Myocyte (in vitro differentiated cells): ENCODE measurements around the gene DUXA. TPM values are rescaled to one million over a fixed set of nuclear protein-coding genes. Genes with fewer than 3 reads are reported as not detected.
A peak's percentile ranks its signal among the peaks of the same experiment; 100 is the strongest.
"Not testable (repeated sequence)": the region's sequence is repeated elsewhere in the genome, so short reads cannot be mapped to it uniquely, and the experiment has no call there.

Source experiments
- DNase-seq: peaks from one replicate; pipeline ENCODE4 v3.0.0-alpha.2; 2012; ENCODE audit warnings: low read depth
- polyA plus RNA-seq: library from polyadenylated mRNA; unstranded; fragments of >200 nt; gene quantifications from one replicate; pipeline ENCODE4 v1.2.1, GENCODE V29; 2012; ENCODE audit warnings: missing spikeins
- total RNA-seq: library from RNA; depleted of rRNA; stranded (reverse); fragments of >200 nt; gene quantifications from 2 replicates; pipeline ENCODE4 v1.2.3, GENCODE V29; 2014

Gene DUXA
- not detected in 2 replicates for total RNA-seq
- polyA plus RNA-seq = not detected

DNA sequence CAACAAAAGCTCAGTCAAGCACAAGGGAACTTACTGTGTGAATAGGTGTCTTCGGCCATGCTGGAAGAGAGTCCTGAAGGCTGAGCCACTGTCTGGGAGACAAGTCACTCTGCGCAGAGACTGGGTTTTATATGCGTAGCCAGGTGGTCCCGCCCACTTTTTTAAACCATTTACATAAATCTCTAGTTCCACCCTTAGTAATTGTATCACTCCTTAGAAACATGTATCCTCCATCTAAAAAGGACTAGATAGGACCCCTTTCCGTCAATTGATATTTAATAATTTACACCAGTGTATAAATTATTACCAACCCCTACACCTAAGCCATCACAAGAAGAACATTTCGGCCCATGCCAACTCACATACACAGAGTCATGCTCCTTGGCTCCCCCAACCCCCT lies at the start of gene DUXA:
TSS of gene DUXA (minus strand) at position 101 of the 400 bp plus-strand sequence. CDS start at position 59, 42 bp downstream.
- DNase-seq = no peak

DNA sequence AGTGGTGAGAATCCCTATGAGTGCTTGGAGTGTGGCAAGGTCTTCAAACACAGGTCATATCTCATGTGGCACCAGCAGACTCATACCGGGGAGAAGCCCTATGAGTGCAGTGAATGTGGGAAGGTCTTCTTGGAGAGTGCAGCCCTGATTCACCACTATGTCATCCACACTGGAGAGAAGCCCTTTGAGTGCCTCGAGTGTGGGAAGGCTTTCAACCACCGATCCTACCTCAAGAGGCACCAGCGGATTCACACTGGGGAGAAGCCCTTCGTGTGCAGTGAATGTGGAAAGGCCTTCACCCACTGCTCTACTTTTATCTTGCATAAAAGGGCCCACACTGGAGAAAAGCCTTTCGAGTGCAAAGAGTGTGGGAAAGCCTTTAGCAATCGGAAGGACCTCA lies 44.8 kb upstream of the DUXA start:
- no peak for DNase-seq

DNA sequence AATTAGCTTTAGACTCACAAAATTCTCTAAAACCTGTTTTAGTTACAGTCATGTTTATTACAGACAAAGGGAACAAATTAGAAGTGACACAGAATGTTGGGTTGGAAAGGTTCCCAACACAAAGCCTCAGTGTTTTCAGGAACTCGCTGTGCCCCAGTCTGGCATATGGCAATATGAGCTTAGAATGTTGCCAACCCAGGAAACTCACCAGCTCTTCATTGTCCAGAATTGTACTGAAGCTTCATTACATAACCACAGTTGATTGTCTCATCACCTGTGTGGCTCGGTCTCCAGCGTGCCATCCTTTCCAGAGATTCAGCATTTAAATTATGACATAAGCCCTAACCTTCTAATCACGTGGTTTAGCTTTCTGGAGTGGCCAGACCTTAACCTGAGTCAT lies 43.1 kb upstream of the DUXA start:
- no peak for DNase-seq

DNA sequence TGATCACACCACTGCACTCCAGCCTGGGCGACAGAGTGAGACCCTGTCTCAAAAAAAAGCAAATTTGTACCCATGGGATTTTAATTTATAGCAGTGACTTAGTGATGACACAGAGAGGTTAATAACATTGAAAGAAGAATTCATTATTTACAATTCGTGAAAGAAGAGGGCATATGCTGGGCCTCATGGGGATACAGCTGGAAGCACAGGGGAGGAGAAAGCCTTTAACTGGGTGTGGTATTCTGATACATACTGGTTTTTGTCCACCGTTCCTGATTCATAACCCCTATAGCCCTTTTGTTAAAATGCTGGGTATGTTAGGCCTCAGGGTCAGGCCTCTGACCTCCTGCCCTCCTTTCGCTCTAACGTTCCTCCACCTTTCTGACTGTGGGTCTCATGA lies 34.9 kb upstream of the DUXA start:
- DNase-seq = no peak

- not testable (repeated sequence) for DNase-seq
These were observed 30.6 kb upstream of the DUXA start for GRCh38 chr19:57197874-57198273.

DNA sequence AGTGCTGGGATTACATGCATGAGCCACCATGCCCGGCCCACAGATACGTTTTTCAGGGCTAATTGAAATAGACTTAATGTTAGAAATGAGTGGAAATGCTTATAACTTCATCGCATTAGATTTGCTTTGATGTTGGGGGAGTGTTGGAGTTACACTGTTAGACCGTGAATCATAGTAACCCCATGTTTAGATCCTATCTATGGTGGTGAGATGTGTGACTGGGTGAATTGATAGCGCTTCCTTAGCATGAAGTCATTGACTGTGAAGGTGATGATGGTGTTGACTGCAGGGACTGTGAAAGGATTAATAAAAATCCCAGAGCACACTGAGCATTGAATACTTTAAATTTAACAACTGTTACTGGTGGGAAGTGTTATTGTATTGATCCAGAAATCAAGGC lies 25.7 kb upstream of the DUXA start:
- DNase-seq = no peak

DNA sequence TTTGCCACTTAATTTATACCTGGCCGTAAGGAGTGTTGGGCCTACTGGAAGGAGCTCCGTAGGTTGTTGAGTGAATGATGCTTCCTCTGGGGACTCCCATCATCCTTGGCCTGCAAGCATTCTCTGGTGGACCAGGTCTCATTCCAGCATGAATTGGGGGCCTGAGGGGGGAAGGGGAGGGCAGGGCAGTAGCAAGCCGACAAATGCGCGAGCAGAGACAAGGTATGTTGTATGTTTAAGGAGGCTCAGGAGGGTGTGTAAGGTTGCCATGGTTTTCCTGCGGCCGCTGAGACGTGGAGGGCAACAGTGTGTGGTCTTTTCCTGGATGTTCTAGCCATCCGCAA lies 24.8 kb upstream of the DUXA start:
- no peak for DNase-seq

DNA sequence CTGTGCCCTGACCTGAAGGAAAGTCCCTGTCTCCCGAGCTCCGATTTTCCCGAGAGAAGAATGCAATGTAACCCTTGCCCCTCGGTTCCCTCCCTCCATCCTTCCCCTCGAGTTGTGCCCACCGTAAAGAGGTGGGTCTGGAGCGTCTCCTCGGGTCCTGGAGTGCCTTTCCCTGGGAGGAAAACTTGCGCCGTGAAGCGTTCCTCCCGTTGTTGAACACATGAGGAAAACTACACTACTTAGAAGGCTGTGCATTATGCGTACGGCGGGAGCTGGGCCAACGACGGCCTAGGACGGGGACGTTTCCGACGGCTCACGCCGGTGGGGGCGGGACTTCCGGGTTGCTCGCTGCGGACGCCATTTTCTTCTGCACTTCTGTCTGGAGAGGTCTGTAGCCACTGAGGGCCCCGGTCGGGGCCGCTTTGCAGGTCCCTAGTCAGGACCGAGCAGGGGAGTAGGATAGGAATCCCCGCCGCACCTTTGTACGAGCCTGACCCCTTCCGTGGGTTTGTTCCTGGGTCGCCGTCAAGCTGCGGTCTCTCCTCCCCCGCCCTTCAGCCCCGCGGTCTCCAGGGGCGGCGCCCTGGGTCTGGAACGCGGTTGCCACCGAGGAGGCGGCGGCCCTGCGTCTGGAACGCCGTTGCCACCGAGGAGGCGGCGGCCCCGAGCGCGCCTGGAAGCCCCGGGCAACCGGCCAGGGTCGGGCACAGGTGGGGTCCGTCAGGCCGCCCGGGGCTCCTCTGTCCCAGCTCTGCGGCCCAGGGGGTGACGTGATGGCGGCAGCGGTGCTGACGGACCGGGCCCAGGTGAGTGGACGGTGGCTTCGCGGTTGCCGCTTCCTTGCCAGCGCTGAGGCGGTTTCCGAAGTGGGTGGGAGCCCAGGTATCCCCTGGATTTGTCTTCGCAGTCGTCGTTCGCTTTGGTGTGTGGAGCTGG lies 24.1 kb upstream of the DUXA start, which contains the start of gene ZNF264:
TSS of gene ZNF264 (plus strand) at position 360 of the 936 bp plus-strand sequence. CDS start at position 774, 414 bp downstream.
- peak; percentile 88 for DNase-seq

GRCh38 chr19:57190301-57190700 lies 23.0 kb upstream of the DUXA start:
- no peak for DNase-seq

DNA sequence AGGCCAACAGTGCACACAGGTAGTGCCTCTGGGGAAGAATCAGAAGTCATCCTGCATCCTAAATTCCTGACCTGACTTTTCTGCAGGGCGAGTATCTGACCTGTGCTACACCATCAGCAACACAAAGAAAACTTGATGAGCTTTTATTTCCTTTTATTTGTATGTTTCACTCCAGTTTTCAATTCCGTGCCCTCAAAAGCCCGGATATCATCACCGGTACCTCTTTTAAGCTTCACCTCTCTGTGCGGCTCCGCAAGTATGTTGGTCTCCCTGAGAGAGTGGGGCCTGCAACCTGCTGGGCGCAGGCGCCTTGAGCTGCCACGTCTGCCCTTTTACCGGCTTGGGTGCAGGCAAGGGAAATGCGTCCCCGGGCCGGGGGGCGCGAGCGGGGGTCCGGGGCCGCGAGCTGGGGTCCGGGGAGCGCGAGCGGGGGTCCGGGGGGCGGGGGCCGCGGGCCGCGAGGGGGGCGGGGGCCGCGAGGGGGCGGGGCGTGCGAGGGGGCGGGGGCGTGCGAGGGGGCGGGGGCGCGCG lies 4.3 kb upstream of the DUXA start:
- DNase-seq = peak; percentile 9

DNA sequence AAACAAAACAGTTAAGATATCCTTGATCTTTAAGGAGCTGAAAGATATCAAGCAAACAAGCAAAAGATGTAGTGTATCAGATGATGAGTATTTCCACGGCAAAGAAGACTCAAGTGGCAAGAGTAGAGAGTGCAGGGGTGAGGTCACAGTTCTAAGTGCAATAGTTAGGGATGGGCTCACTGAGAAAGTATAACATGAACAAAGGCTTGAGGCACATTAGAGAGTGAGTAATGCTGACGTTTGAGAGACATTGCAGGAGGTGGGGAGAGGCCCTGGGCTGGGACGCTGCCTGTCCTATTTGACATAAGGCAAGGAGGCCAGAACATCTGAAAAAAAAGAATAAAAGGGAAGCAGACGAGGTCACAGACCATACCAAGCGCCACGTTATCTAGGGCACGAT lies 1.4 kb downstream of the DUXA start:
- DNase-seq = no peak

DNA sequence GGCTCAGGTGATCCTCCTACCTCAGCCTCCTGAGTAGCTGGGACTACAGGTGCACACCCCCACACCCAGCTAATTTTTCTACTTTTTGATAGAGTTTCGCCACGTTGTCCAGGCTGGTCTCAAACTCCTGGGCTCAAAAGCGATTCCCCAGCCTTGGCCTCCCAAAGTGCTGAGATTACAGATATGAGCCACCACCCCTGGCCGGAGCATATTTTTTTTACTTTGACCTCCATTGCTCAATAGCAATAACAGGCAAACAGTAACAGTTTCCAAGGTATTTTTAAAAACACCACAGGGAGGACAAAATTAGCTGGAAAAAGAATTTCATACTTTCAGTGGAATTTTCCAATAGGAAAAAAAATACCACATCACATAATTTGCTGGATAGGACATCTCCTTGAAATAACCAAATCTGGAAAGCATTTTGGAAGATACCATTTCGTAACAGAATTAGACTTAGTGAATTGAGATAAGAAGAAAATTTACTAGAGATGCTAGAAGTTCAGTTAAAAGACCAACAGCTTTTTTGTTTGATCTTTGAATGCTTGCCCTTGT lies 5.2 kb downstream of the DUXA start:
- DNase-seq = no peak

DNA sequence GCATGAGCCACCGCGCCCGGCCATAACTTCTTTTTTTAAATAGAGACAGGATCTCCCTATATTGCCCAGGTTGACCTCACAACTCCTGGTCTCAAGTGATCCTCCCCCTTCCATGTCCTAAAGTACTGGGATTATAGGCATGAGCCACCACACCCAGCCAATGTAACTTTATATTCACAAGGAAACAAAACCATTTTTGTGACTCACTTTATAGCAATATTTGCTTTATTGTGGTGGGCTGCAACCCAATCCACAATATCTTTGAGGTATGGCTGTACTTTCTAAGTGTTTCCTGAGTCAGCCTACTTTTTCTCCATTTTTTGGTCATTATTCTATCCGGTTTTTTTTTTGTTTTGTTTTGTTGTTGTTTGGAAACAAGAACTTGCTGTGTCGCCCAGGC lies 14.4 kb downstream of the DUXA start:
- no peak for DNase-seq

DNA sequence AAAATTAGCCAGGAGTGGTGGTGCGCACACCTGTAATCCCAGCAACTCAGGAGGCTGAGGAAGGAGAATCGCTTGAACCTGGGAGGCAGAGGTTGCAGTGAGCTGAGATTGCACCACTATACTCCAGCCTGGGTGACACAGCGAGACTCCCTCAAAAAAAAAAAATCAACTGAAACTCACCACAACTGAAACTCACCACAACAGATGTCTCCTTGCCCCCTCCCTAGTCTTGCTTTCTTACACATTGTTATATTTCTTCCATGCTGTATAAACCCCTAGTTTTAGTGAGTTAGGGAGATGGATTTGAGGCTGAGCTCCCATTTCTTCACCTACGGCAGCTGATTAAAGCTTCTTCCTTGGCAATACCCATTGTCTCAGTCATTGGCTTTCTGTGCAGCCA lies 25.6 kb downstream of the DUXA start:
- no peak for DNase-seq

GRCh38 chr19:57135797-57136196 lies 31.5 kb downstream of the DUXA start:
- no peak for DNase-seq

- DNase-seq = not testable (repeated sequence)
These were observed 39.9 kb downstream of the DUXA start for GRCh38 chr19:57127403-57127802.

GRCh38 chr19:57123882-57124281 lies 43.4 kb downstream of the DUXA start:
- DNase-seq = no peak

GRCh38 chr19:57118848-57119247 lies 48.4 kb downstream of the DUXA start:
- no peak for DNase-seq

GRCh38 chr19:57113501-57113900 lies 53.8 kb downstream of the DUXA start:
- DNase-seq = not testable (repeated sequence)

DNA sequence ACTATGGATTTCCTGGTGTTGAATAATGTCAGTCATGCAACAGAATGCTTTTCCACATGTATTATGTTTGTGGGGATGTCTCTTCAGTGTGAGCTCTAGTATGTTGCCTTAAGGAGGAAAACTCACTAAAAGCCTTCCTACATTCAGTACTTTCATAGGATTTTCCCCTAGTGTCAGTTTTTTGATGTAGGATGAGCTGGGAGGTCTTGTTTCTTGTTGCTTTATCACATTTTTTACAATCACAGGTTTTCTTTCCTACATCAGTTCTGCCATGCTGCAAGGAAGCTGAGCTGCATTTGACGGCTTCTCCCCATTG lies 56.0 kb downstream of the DUXA start:
- no peak for DNase-seq

- no peak for DNase-seq
These were observed 56.5 kb downstream of the DUXA start for GRCh38 chr19:57110592-57111328.

DNA sequence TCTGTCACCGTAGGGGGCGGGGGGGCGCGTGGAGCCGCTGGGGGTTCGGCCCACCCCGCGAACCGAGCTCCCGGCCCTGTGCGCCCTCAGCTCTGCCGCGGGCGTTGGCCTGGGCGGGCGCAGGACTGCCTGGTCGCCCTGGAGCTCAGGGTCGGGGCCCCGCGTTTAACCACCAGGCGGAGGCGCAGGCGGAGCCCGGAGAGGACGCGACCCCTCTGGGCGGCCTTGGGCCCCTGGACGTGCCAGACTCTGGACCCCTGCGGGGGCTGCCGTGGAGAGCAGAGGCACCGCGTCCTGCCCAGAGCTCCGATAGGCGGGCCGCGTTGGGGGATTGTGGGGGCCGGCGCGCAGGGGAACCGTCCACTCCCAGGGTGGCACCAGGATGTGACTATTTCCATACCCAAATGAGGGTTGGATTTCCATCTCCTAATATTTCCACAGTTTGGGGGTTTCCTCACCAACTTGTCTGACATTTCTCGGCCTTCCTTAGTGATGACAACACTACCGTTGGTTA lies 60.5 kb downstream of the DUXA start:
- no peak for DNase-seq
